Adrenal gland (tissue), 5 donors: ENCODE results near the gene SLC7A5.

ENCODE experiments used
- CTCF ChIP-seq, 6 experiments: fragments of 450-650 bp in 4 of 6; fragments of 200-600 bp in 2 of 6; sonication (generic) in 1 of 6; IDR thresholded peaks; 1 replicate in 5 of 6; 2 replicates in 1 of 6; pipeline versions ENCODE4 v1.5.1 to v1.8.0; 2016 to 2021; ENCODE audit warnings: antibody characterized with exemption in 6 of 6, mild to moderate bottlenecking in 2 of 6, moderate library complexity in 1 of 6
- POLR2A ChIP-seq, 2 donors: fragments of 450-650 bp; IDR thresholded peaks; one replicate each; pipeline ENCODE4 v1.6.1; 2017; ENCODE audit warnings: antibody characterized with exemption in 2 of 2, mild to moderate bottlenecking in 2 of 2, moderate library complexity in 1 of 2
- donor health status: DM: no; HTN: no; CAD: no.

- TF ChIP-seq POLR2A (IDR thresholded peaks at IDR 0.05): no peak
- no peak for TF ChIP-seq CTCF (IDR thresholded peaks at IDR 0.05)
Measured at GRCh38 chr16:87828071-87828906, 41.0 kb downstream of the SLC7A5 start.
